GM15510 (cell line): ENCODE results near the gene HOXA4.

Source experiments
- POLR2A ChIP-seq: IDR thresholded peaks from 3 replicates; pipeline ENCODE4 v1.6.1; 2011; ENCODE audit warnings: borderline replicate concordance; ENCODE audit not compliant: insufficient read length; ENCODE audit errors: extremely low read depth

HOXA4 gene

GRCh38 chr7:27108390-27109127, 22.0 kb downstream of the HOXA4 start:
- TF ChIP-seq POLR2A = no peak

- no peak for TF ChIP-seq POLR2A
Observed at GRCh38 chr7:27107391-27108381, 22.9 kb downstream of the HOXA4 start.

- TF ChIP-seq POLR2A = no peak
Observed at GRCh38 chr7:27106901-27107240, 23.7 kb downstream of the HOXA4 start.

GRCh38 chr7:27106181-27106900, 24.2 kb downstream of the HOXA4 start:
- TF ChIP-seq POLR2A = no peak

- TF ChIP-seq POLR2A = no peak
Observed at GRCh38 chr7:27105301-27106031, 25.1 kb downstream of the HOXA4 start.

GRCh38 chr7:27104341-27105058, 26.1 kb downstream of the HOXA4 start:
- no peak for TF ChIP-seq POLR2A

GRCh38 chr7:27103489-27104226, 26.9 kb downstream of the HOXA4 start:
- TF ChIP-seq POLR2A = no peak

GRCh38 chr7:27102581-27103442, 27.7 kb downstream of the HOXA4 start, which contains the start of gene HOXA2:
HOXA2 (minus strand) TSS chr7:27102683; CDS start chr7:27102500, 183 bp downstream.
- TF ChIP-seq POLR2A = no peak

GRCh38 chr7:27101957-27102580, 28.5 kb downstream of the HOXA4 start:
- TF ChIP-seq POLR2A = no peak

GRCh38 chr7:27101171-27101956, 29.2 kb downstream of the HOXA4 start:
- TF ChIP-seq POLR2A = no peak

GRCh38 chr7:27100694-27101170, 29.8 kb downstream of the HOXA4 start:
- no peak for TF ChIP-seq POLR2A
